GM21381 (cell line): ENCODE measurements around the gene MPPED2.

Source experiments
- ATAC-seq: cut with Tn5 transposase; IDR thresholded peaks from one replicate; pipeline ENCODE4 v1.9.1; 2021; ENCODE audit warnings: mild to moderate bottlenecking, moderate library complexity; ENCODE audit not compliant: unreplicated experiment

Gene MPPED2

GRCh38 chr11:30586251-30587144 is at the start of gene MPPED2:
TSS of gene MPPED2 (minus strand) at chr11:30586353. CDS start at chr11:30580373, 5,980 bp downstream.
- peak; percentile 98 for ATAC-seq

- ATAC-seq = no peak
Observed at GRCh38 chr11:30635401-30635989, 49.3 kb upstream of the MPPED2 start.

- no peak for ATAC-seq
Observed at GRCh38 chr11:30631148-30631547, 45.0 kb upstream of the MPPED2 start.

GRCh38 chr11:30619767-30620166 is 33.6 kb upstream of the MPPED2 start:
- no peak for ATAC-seq

GRCh38 chr11:30617762-30618161 is 31.6 kb upstream of the MPPED2 start:
- ATAC-seq = no peak

GRCh38 chr11:30610628-30611027 is 24.5 kb upstream of the MPPED2 start:
- ATAC-seq = no peak

- ATAC-seq = no peak
Observed at GRCh38 chr11:30608534-30608933, 22.4 kb upstream of the MPPED2 start.

- ATAC-seq = no peak
Observed at GRCh38 chr11:30605036-30605605, 19.0 kb upstream of the MPPED2 start.

GRCh38 chr11:30603357-30603756 is 17.2 kb upstream of the MPPED2 start:
- no peak for ATAC-seq

GRCh38 chr11:30596832-30597231 is 10.7 kb upstream of the MPPED2 start:
- ATAC-seq = no peak

- ATAC-seq = no peak
Observed at GRCh38 chr11:30595934-30596333, 9.8 kb upstream of the MPPED2 start.

- no peak for ATAC-seq
Observed at GRCh38 chr11:30594646-30595411, 8.7 kb upstream of the MPPED2 start.

GRCh38 chr11:30587269-30587812 is 1.2 kb upstream of the MPPED2 start:
- no peak for ATAC-seq

GRCh38 chr11:30585892-30586250 is 282 bp downstream of the MPPED2 start:
- peak; percentile 22 for ATAC-seq

GRCh38 chr11:30585125-30585891 is 845 bp downstream of the MPPED2 start:
- ATAC-seq = no peak

GRCh38 chr11:30583476-30584280 is 2.5 kb downstream of the MPPED2 start:
- ATAC-seq = no peak

GRCh38 chr11:30582726-30583125 is 3.4 kb downstream of the MPPED2 start:
- no peak for ATAC-seq

- ATAC-seq = no peak
Observed at GRCh38 chr11:30581675-30582074, 4.5 kb downstream of the MPPED2 start.

- ATAC-seq = no peak
Observed at GRCh38 chr11:30580573-30580972, 5.6 kb downstream of the MPPED2 start.
